ENCODE data around the gene UPK3BL2. TPM values are rescaled to one million over a fixed set of nuclear protein-coding genes. Genes with fewer than 3 reads are reported as not detected.
"Not testable (repeated sequence)": the region's sequence is repeated elsewhere in the genome, so short reads cannot be mapped to it uniquely, and the experiment has no call there.

UPK3BL2 gene
- total RNA-seq, 1 donor from 2014 or later = 2.6 TPM

DNA sequence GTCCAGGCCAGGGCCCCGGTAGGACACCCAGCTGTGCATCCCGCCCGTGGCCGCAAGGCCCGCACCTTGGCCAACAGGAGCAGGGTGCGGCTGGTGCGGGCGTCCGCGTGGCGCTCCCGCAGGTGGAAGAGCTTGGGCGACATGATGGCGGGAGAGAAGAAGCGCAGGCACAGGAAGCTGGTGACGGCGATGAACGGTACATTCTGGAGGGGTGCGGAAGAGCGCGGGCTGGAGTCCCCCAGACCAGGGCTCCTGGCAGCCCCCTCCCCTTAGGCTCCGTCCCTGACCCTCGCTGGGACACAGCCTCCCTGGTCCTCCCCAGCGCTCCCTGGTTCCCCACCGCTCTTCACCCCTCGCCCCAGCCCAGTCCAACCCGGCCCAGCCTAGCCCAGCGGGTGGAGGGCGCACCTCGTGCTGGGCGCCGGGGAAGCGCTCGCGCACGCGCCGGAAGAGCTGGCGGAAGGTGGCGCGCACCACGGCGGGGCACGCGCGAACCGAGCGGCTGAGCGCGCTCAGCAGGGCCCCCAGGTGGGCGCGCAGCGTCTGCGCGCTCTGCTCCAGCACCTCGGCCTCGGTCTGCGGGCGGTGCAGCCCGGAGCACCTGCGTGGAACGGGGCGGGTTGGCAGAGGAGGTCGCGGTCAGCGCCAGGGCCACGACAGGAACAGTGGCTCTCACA lies 48.9 kb downstream of the UPK3BL2 start:
- not testable (repeated sequence) for DNase-seq (ENCODE audit: low read depth in 2 of 2)

DNA sequence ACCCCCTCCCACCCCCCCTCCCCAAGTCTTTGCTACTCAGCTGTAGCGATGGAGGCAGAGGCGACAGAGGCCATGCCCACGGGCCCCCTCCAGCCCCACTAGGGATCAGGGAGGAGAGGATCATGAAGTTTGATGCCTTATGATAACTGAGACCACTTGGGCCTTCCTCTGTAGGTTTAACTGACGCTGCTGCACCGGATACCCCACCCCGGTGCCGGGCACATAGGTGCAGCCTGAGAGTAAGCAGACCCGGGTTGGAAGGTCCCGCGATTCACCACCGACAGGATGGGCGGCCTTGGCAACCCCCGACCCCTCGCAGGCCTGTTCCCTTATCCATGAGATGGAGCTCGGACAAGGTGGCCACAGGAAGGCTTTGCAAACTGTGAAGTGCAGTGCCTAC lies 49.5 kb downstream of the UPK3BL2 start:
- DNase-seq (ENCODE audit: low read depth in 2 of 2) = not testable (repeated sequence)

DNA sequence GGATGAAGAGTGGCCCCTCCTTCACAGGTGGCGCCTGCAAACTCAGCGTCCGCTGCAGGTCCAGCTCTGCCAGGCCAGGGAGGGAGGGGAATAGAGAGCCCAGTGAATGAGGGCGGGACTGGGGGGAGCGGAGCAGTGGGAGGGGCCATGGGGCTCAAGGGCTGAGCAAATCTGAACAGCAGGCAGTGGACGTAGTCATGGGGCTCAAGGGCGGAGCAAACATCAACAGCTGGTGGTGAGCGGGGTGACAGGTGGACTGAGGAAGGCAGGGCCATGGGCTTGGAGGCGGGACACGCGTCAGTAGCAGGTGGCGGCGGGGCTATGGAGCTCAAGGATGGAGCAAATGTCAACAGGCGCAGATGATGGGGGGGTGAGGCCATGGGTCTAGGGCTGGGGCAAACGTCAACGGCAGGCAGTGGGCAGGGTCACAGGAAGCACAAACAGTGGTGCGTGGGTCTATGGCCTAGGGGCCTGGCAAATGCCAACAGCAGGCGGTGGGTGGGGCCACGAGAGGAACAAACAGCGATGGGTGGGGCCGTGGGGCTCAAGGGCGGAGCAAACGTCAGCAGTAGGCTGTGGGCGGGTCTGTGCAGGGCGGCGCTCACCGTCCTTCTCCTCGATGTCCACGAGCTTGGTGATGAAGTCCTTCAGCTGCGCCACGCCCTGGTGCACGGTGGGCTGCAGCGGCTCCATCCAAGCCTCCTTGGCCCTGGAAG lies 50.1 kb downstream of the UPK3BL2 start:
- not testable (repeated sequence) for DNase-seq (ENCODE audit: low read depth in 2 of 2)

DNA sequence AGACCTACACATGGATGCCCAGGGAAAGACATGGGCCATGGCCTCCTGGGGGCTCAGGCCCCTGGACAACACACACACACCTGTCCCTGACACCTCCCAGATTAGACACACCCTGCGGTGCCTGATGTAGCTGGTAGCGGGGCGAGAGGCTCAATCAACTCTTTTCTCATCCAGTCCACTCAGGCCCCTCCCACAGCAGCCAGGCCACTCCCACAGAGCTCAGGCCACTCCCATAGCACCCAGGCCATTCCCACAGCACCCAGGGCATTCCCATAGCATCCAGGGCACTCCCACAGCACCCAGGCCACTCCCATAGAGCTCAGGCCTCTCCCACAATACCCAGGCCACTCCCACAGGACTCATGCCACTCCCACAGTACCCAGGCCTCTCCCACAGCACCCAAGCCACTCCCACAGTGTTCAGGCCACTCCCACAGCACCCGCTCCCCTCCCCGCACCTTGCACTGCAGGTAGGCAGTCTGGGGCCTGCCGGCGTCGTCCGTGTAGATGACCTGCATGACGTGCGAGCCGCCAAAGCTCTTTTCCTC lies 52.9 kb downstream of the UPK3BL2 start:
- not testable (repeated sequence) for DNase-seq (ENCODE audit: low read depth in 2 of 2)

Other genes with a start within 250 kb of the UPK3BL2 start
- not detected in 2 replicates for gene SPDYE6, start 187.3 kb downstream of the UPK3BL2 start, total RNA-seq
- 8.1 and 10.3 TPM in 2 replicates for gene PRKRIP1, start 147.3 kb downstream of the UPK3BL2 start, total RNA-seq
- gene ORAI2, start 110.1 kb downstream of the UPK3BL2 start, total RNA-seq = 45.3 and 57.7 TPM in 2 replicates
- 8.9 and 10.5 TPM in 2 replicates for gene ALKBH4, start 78.8 kb downstream of the UPK3BL2 start, total RNA-seq
- 13.5 and 17.7 TPM in 2 replicates for gene LRWD1, start 78.7 kb downstream of the UPK3BL2 start, total RNA-seq
- 26.8 and 32.5 TPM in 2 replicates for gene POLR2J, start 64.8 kb downstream of the UPK3BL2 start, total RNA-seq
- gene RASA4B, start 25.9 kb downstream of the UPK3BL2 start, total RNA-seq = 1.4 and 1.7 TPM in 2 replicates
- not detected in 2 replicates for gene SPDYE2, start 7.5 kb upstream of the UPK3BL2 start, total RNA-seq
- 13.3 and 26.8 TPM in 2 replicates for gene POLR2J3, start 28.9 kb upstream of the UPK3BL2 start, total RNA-seq
- 3.1 and 3.8 TPM in 2 replicates for gene RASA4, start 73.1 kb upstream of the UPK3BL2 start, total RNA-seq
- gene UPK3BL1, start 99.1 kb upstream of the UPK3BL2 start, total RNA-seq = 2.4 and 6.9 TPM in 2 replicates
- not detected in 2 replicates for gene SPDYE2B, start 106.6 kb upstream of the UPK3BL2 start, total RNA-seq
- 0.65 and 2.4 TPM in 2 replicates for gene POLR2J2, start 128.0 kb upstream of the UPK3BL2 start, total RNA-seq
- 4.1 and 5.2 TPM in 2 replicates for gene FAM185A, start 205.3 kb upstream of the UPK3BL2 start, total RNA-seq